Suppressor macrophage treated with lipopolysaccharide for 4 hours (primary cell): ENCODE results near the gene BAG1.

Source experiments
- DNase-seq: peaks from one replicate; pipeline ENCODE4 v3.0.0-alpha.2; 2020

The BAG1 gene

GRCh38 chr9:33273266-33273971 is 8.9 kb upstream of the BAG1 start:
- DNase-seq, result no peak

- DNase-seq, result no peak
Measured at GRCh38 chr9:33272061-33272460, 7.6 kb upstream of the BAG1 start.

GRCh38 chr9:33270146-33270545 is 5.6 kb upstream of the BAG1 start:
- no peak for DNase-seq

GRCh38 chr9:33267151-33267767 is 2.8 kb upstream of the BAG1 start:
- DNase-seq, result no peak

- peak; percentile 81 for DNase-seq
Measured at GRCh38 chr9:33265211-33265865, 830 bp upstream of the BAG1 start.

- peak; percentile 51 for DNase-seq
Measured at GRCh38 chr9:33264003-33264472, 470 bp downstream of the BAG1 start.

GRCh38 chr9:33263131-33264002 is 1.1 kb downstream of the BAG1 start:
- DNase-seq, result peak; percentile 19

- no peak for DNase-seq
Measured at GRCh38 chr9:33260372-33260771, 4.1 kb downstream of the BAG1 start.

- no peak for DNase-seq
Measured at GRCh38 chr9:33257276-33257675, 7.2 kb downstream of the BAG1 start.

GRCh38 chr9:33256236-33256635 is 8.3 kb downstream of the BAG1 start:
- DNase-seq, result no peak

- no peak for DNase-seq
Measured at GRCh38 chr9:33255471-33255870, 9.0 kb downstream of the BAG1 start.

- DNase-seq, result no peak
Measured at GRCh38 chr9:33255014-33255413, 9.5 kb downstream of the BAG1 start.

GRCh38 chr9:33254211-33254610 is 10.3 kb downstream of the BAG1 start:
- no peak for DNase-seq

- DNase-seq, result peak; percentile 78
Measured at GRCh38 chr9:33250458-33250995, 14.0 kb downstream of the BAG1 start.

- DNase-seq, result no peak
Measured at GRCh38 chr9:33249983-33250382, 14.5 kb downstream of the BAG1 start.

GRCh38 chr9:33249087-33249658 is 15.3 kb downstream of the BAG1 start:
- DNase-seq, result no peak

GRCh38 chr9:33248606-33249005 is 15.9 kb downstream of the BAG1 start:
- DNase-seq, result no peak

GRCh38 chr9:33246269-33246860 is 18.1 kb downstream of the BAG1 start:
- DNase-seq, result no peak

- DNase-seq, result no peak
Measured at GRCh38 chr9:33245341-33245740, 19.2 kb downstream of the BAG1 start.

- DNase-seq, result peak; percentile 31
Measured at GRCh38 chr9:33244137-33244784, 20.2 kb downstream of the BAG1 start.

GRCh38 chr9:33242609-33243134 is 21.8 kb downstream of the BAG1 start:
- DNase-seq, result no peak
